A549 (cell line): ENCODE results near the gene ZNF682. TPM values are rescaled to one million over a fixed set of nuclear protein-coding genes. Genes with fewer than 3 reads are reported as not detected.

ENCODE experiments used
- ATAC-seq, 2 experiments: fragments of 200-7000 bp in 1 of 2; fragments of >200 bp in 1 of 2; cut with Nextera tagmentation in 1 of 2; cut with Tn5 transposase in 1 of 2; 3 replicates each; pipeline versions ENCODE4 v1.8.0 to v1.9.1; 2018 to 2020; ENCODE audit warnings: mild to moderate bottlenecking in 1 of 2, moderate library complexity in 1 of 2
- CTCF ChIA-PET: fragments of 300-600 bp; sonication (Branson Sonifier 250); formaldehyde crosslinking; extraction: SDS; loops from one replicate; lab custom pipeline; 2021; ENCODE audit warnings: antibody characterized with exemption, inconsistent platforms; lab: Yijun Ruan, JAX
- POLR2A ChIA-PET: fragments of 350-600 bp; formaldehyde crosslinking; extraction: SDS; loops from one replicate; lab custom pipeline; 2021; ENCODE audit warnings: antibody characterized with exemption, inconsistent platforms; lab: Yijun Ruan, JAX
- DNase-seq, 2 experiments: peaks; one replicate each; pipeline versions ENCODE4 v3.0.0 to v3.0.0-alpha.2; 2011 to 2016; ENCODE audit warnings: low read depth in 1 of 2, low spot score in 1 of 2
- FAIRE-seq: peaks from 2 replicates; lab custom pipeline; 2011; peaks lifted over from hg19 to GRCh38; lab: Jason Lieb, UNC
- H3K27ac ChIP-seq, 2 experiments: fragments of >200 bp; sonication (Bioruptor Twin); formaldehyde crosslinking; 3 replicates each; pipeline ENCODE4 v1.5.1; 2016 to 2017
- H3K4me1 ChIP-seq: fragments of >200 bp; sonication (Bioruptor Twin); formaldehyde crosslinking; 3 replicates; pipeline ENCODE4 v1.6.1; 2016
- H3K4me2 ChIP-seq: fragments of >200 bp; sonication (Bioruptor Twin); formaldehyde crosslinking; 3 replicates; pipeline ENCODE4 v1.6.1; 2016
- H3K4me3 ChIP-seq: fragments of >200 bp; sonication (Bioruptor Twin); formaldehyde crosslinking; 3 replicates; pipeline ENCODE4 v1.5.1; 2016
- H3K9me3 ChIP-seq: fragments of >200 bp; sonication (Bioruptor Twin); formaldehyde crosslinking; 3 replicates; pipeline ENCODE4 v1.6.1; 2016
- BCL3 ChIP-seq: fragments of >200 bp; sonication (Bioruptor Twin); formaldehyde crosslinking; IDR thresholded peaks from 3 replicates; pipeline ENCODE4 v1.6.1; 2016
- BHLHE40 ChIP-seq: IDR thresholded peaks from 2 replicates; pipeline ENCODE4 v1.6.1; 2012; ENCODE audit warnings: low read depth, low read length, inconsistent platforms
- CBX8 ChIP-seq: fragments of 200-600 bp; sonication (generic); IDR thresholded peaks from 2 replicates; pipeline ENCODE4 v1.6.1; 2016
- CEBPB ChIP-seq, 2 experiments: fragments of >200 bp in 1 of 2; sonication (Bioruptor Twin) in 1 of 2; formaldehyde crosslinking in 1 of 2; IDR thresholded peaks; 2 replicates each; pipeline ENCODE4 v1.6.1; 2012 to 2016
- CHD2 ChIP-seq: fragments of 150-350 bp; IDR thresholded peaks from 2 replicates; pipeline ENCODE4 v1.6.1; 2014; ENCODE audit warnings: low read length; ENCODE audit not compliant: partially characterized antibody
- CTCF ChIP-seq: fragments of >200 bp; sonication (Bioruptor Twin); formaldehyde crosslinking; IDR thresholded peaks from 3 replicates; pipeline ENCODE4 v1.5.1; 2016
- EP300 ChIP-seq, 2 experiments: fragments of >200 bp; sonication (Bioruptor Twin); formaldehyde crosslinking; IDR thresholded peaks; 2 replicates in 1 of 2; 3 replicates in 1 of 2; pipeline ENCODE4 v1.6.1; 2016 to 2017
- ESRRA ChIP-seq: fragments of 150-350 bp; IDR thresholded peaks from 2 replicates; pipeline ENCODE4 v1.6.1; 2014; ENCODE audit warnings: mild to moderate bottlenecking, low read length, borderline replicate concordance
- FOSB ChIP-seq: fragments of 250-450 bp; sonication (Bioruptor Pico); IDR thresholded peaks from 2 replicates; pipeline ENCODE4 v1.5.0; 2020; ENCODE audit warnings: mild to moderate bottlenecking, moderate library complexity
- FOSL2 ChIP-seq, 2 experiments: fragments of 450-650 bp in 1 of 2; fragments of >200 bp in 1 of 2; sonication (Bioruptor Twin) in 1 of 2; formaldehyde crosslinking; IDR thresholded peaks; 2 replicates each; pipeline versions ENCODE4 v1.5.0 to v1.6.1; 2016 to 2020; ENCODE audit warnings: mild to moderate bottlenecking in 1 of 2, moderate library complexity in 1 of 2
- HDAC2 ChIP-seq: fragments of 200-600 bp; sonication (generic); IDR thresholded peaks from 2 replicates; pipeline ENCODE4 v1.6.1; 2016
- HES2 ChIP-seq: fragments of >200 bp; sonication (Bioruptor Twin); formaldehyde crosslinking; IDR thresholded peaks from 2 replicates; pipeline ENCODE4 v1.6.1; 2016
- HMGXB4 ChIP-seq: fragments of 250-450 bp; sonication (Bioruptor Pico); IDR thresholded peaks from 2 replicates; pipeline ENCODE4 v1.5.0; 2021; ENCODE audit warnings: mild to moderate bottlenecking, moderate library complexity, borderline replicate concordance
- JUNB ChIP-seq: fragments of >200 bp; sonication (Bioruptor Twin); formaldehyde crosslinking; IDR thresholded peaks from 2 replicates; pipeline ENCODE4 v1.6.1; 2016
- KDM1A ChIP-seq: fragments of 200-600 bp; sonication (generic); IDR thresholded peaks from 2 replicates; pipeline ENCODE4 v1.6.1; 2016; ENCODE audit warnings: low read depth, mild to moderate bottlenecking
- MAX ChIP-seq: IDR thresholded peaks from 2 replicates; pipeline ENCODE4 v1.6.1; 2012
- MAZ ChIP-seq: fragments of 150-350 bp; IDR thresholded peaks from 2 replicates; pipeline ENCODE4 v1.6.1; 2014; ENCODE audit warnings: antibody characterized with exemption, low read depth, low read length, borderline replicate concordance
- MYC ChIP-seq: IDR thresholded peaks from 2 replicates; pipeline ENCODE4 v1.6.1; 2012; ENCODE audit warnings: mild to moderate bottlenecking, inconsistent platforms, low read length, improper control_type of control experiment, borderline replicate concordance
- NFE2L2 ChIP-seq: fragments of 150-350 bp; conservative IDR thresholded peaks from 2 replicates; pipeline ENCODE4 v1.6.1; 2014; ENCODE audit warnings: low read length
- PBX3 ChIP-seq: IDR thresholded peaks from 2 replicates; pipeline ENCODE4 v1.6.1; 2012
- POLR2A ChIP-seq: IDR thresholded peaks from 2 replicates; pipeline ENCODE4 v1.6.1; 2012; ENCODE audit warnings: mild to moderate bottlenecking, low read length
- RAD21 ChIP-seq, 2 experiments: fragments of >200 bp in 1 of 2; sonication (Bioruptor Twin) in 1 of 2; formaldehyde crosslinking in 1 of 2; IDR thresholded peaks in 1 of 2; conservative IDR thresholded peaks in 1 of 2; 2 replicates in 1 of 2; 3 replicates in 1 of 2; pipeline ENCODE4 v1.6.1; 2012 to 2018; ENCODE audit warnings: inconsistent platforms in 1 of 2
- RCOR1 ChIP-seq: fragments of 150-350 bp; IDR thresholded peaks from 2 replicates; pipeline ENCODE4 v1.6.1; 2014; ENCODE audit warnings: antibody characterized with exemption, low read length, low read depth
- RFX5 ChIP-seq: fragments of 450-650 bp; IDR thresholded peaks from 2 replicates; pipeline ENCODE4 v1.7.1; 2014; ENCODE audit warnings: antibody characterized with exemption, mild to moderate bottlenecking, moderate library complexity
- RNF2 ChIP-seq: fragments of 200-600 bp; sonication (generic); IDR thresholded peaks from 2 replicates; pipeline ENCODE4 v1.6.1; 2016; ENCODE audit warnings: low read depth, mild to moderate bottlenecking, antibody characterized with exemption, moderate library complexity, borderline replicate concordance
- SREBF2 ChIP-seq: fragments of 450-650 bp; IDR thresholded peaks from 2 replicates; pipeline ENCODE4 v1.6.1; 2014; ENCODE audit warnings: mild to moderate bottlenecking, moderate library complexity
- TFCP2L1 ChIP-seq: fragments of 250-450 bp; sonication (Bioruptor Pico); IDR thresholded peaks from 2 replicates; pipeline ENCODE4 v1.5.0; 2021; ENCODE audit warnings: mild to moderate bottlenecking
- TP53 ChIP-seq: fragments of 250-450 bp; sonication (Bioruptor Pico); IDR thresholded peaks from 2 replicates; pipeline ENCODE4 v1.5.0; 2021; ENCODE audit warnings: mild to moderate bottlenecking, moderate library complexity
- USF2 ChIP-seq: fragments of 450-650 bp; IDR thresholded peaks from 2 replicates; pipeline ENCODE4 v1.6.1; 2014; ENCODE audit warnings: antibody characterized with exemption
- ZC3H11A ChIP-seq: fragments of 450-650 bp; IDR thresholded peaks from 2 replicates; pipeline ENCODE4 v1.6.1; 2014; ENCODE audit warnings: antibody characterized with exemption, mild to moderate bottlenecking
- ZFP36 ChIP-seq: fragments of 450-650 bp; IDR thresholded peaks from 2 replicates; pipeline ENCODE4 v1.6.1; 2014; ENCODE audit warnings: borderline replicate concordance; ENCODE audit not compliant: partially characterized antibody
- WGBS: methylation state at CpG from one replicate; pipeline ENCODE4 v1.1.6; 2017; ENCODE audit errors: missing lambda C conversion rate; 5-methylcytosine and 5-hydroxymethylcytosine counted together
- polyA plus RNA-seq, 4 experiments: library from polyadenylated mRNA; depleted of rRNA in 3 of 4; stranded (reverse); fragments of >200 nt; fragmentation: RNase III in 1 of 4; extraction: RNeasy Plus Mini Kit Qiagen cat#74134 plus additional on column Dnase treatment in 1 of 4; gene quantifications; 2 replicates in 3 of 4; 3 replicates in 1 of 4; pipeline ENCODE4 v1.2.3, GENCODE V29; 2011 to 2017

Gene ZNF682
- polyA plus RNA-seq, 2 of the 4 experiments (the other 2 are of a cell fraction), result not detected

- H3K9me3 ChIP-seq, result no peaks in the 10 kb centered on the region
- ChIA-PET CTCF (interaction anchor here (0.7 kb wide), 1 partner anchor 30 kb away, joined by 3 read pairs; no protein-coding TSS in a partner anchor), POLR2A (no interaction called here)
- H3K4me1 ChIP-seq, result no peaks in the 10 kb centered on the region
- DNase-seq, result no peak
- H3K4me2 ChIP-seq, result no peak overlapping the region
- FAIRE-seq, result no peak
- H3K27ac ChIP-seq, result no peak overlapping the region
- ATAC-seq, result no peak
- no peak overlapping the region for H3K4me3 ChIP-seq
- no peak for TF ChIP-seq MAZ
- no peak for TF ChIP-seq MAX
- no peak for TF ChIP-seq RAD21 (conservative IDR thresholded peaks at IDR 0.05 in 1 of 2, IDR thresholded peaks at IDR 0.05 in 1 of 2)
- no peak for TF ChIP-seq NFE2L2
- TF ChIP-seq HES2, result no peak
- no peak for TF ChIP-seq ESRRA
- TF ChIP-seq RNF2, result no peak
- TF ChIP-seq ZC3H11A, result no peak
- TF ChIP-seq PBX3, result no peak
- TF ChIP-seq BHLHE40, result no peak
- no peak for TF ChIP-seq BCL3
- no peak for TF ChIP-seq CHD2
- TF ChIP-seq RCOR1, result no peak
- TF ChIP-seq TP53 (CRISPR knock-in tag), result no peak
- TF ChIP-seq EP300 (IDR thresholded peaks at IDR 0.05), result no peak
- no peak for TF ChIP-seq CBX8
- no peak for TF ChIP-seq JUNB
- no peak for TF ChIP-seq HDAC2
- no peak for TF ChIP-seq CTCF
- TF ChIP-seq, all 56 proteins: peak for 0
- WGBS, result 23% methylated on average over 9 of the region's 9 CpGs
Measured at GRCh38 chr19:20067943-20068342, 28.6 kb upstream of the ZNF682 start.

GRCh38 chr19:20066861-20067260, 27.6 kb upstream of the ZNF682 start:
- ATAC-seq, result no peak
- Histone ChIP-seq H3K27ac (no peak overlapping the region), H3K4me2 (no peak overlapping the region), H3K9me3 (no peaks in the 10 kb centered on the region), H3K4me3 (no peak overlapping the region), H3K4me1 (no peaks in the 10 kb centered on the region)
- ChIA-PET CTCF (no interaction called here), POLR2A (no interaction called here)
- FAIRE-seq, result no peak
- TF ChIP-seq FOSB, result no peak
- TF ChIP-seq CHD2, result no peak
- no peak for TF ChIP-seq HMGXB4 (CRISPR knock-in tag)
- no peak for TF ChIP-seq KDM1A
- no peak for TF ChIP-seq ZFP36
- no peak for TF ChIP-seq BHLHE40
- no peak for TF ChIP-seq RFX5
- TF ChIP-seq SREBF2, result no peak
- no peak for TF ChIP-seq FOSL2 (IDR thresholded peaks at IDR 0.05)
- TF ChIP-seq FOSL2 (CRISPR knock-in tag; IDR thresholded peaks at IDR 0.05), result no peak
- TF ChIP-seq TFCP2L1, result no peak
- TF ChIP-seq PBX3, result no peak
- TF ChIP-seq USF2, result no peak
- TF ChIP-seq RCOR1, result no peak
- TF ChIP-seq MYC, result no peak
- no peak for TF ChIP-seq POLR2A
- no peak for TF ChIP-seq CEBPB (IDR thresholded peaks at IDR 0.05)
- TF ChIP-seq EP300 (IDR thresholded peaks at IDR 0.05), result no peak
- no peak for DNase-seq
- WGBS, result 2% methylated on average over 3 of the region's 3 CpGs
